ENCODE results near the gene RHBDD2. TPM values are rescaled to one million over a fixed set of nuclear protein-coding genes. Genes with fewer than 3 reads are reported as not detected.

Gene RHBDD2
- polyA plus RNA-seq, 3 donors = 34.1 to 54.6 (median 53.1) TPM

GRCh38 chr7:75914655-75915415 is 36.0 kb downstream of the RHBDD2 start, which contains the start of gene POR:
TSS of gene POR (plus strand) at chr7:75915155. CDS start at chr7:75954002, 38,847 bp downstream.
- H3K79me2 ChIP-seq (ENCODE audit: insufficient read depth, low read length) = peaks cover 46% of the 10 kb centered on the region
- peak within 1 kb of the TSS; percentile 78 to 91 for H3K27ac ChIP-seq (ENCODE audit: low read depth in 1 of 2, low read length in 2 of 2)
- peak; percentile 89 to 96 (median 92) for DNase-seq
- peaks cover 44% of the 10 kb centered on the region for H4K20me1 ChIP-seq (ENCODE audit: insufficient read depth, low read length)
- intact Hi-C loops (cut with micrococcal nuclease) = loop anchor here (2.0 to 5.0 kb wide), 6 partner anchors 37 to 80 kb away; partner anchors contain the start of genes RHBDD2 (in 1 of the 2) and TMEM120A (in 1 of the 2)
- peaks cover 28% of the 10 kb centered on the region in 2 donors for H3K4me1 ChIP-seq (ENCODE audit: control insufficient read depth in 1 of 2, insufficient read depth in 2 of 2, low read length in 2 of 2)
- no peaks in the 10 kb centered on the region for H3K36me3 ChIP-seq (replicated peaks in 1 of 2; ENCODE audit: control insufficient read depth in 1 of 2, insufficient read depth in 2 of 2, low read length in 2 of 2)
- H3K4me2 ChIP-seq (replicated peaks; ENCODE audit: extremely low read depth, low read length, poor library complexity, severe bottlenecking) = peak within 1 kb of the TSS; percentile 100
- peak within 1 kb of the TSS; percentile 95 for H2AFZ ChIP-seq (ENCODE audit: insufficient read depth, low read depth, low read length, poor library complexity, severe bottlenecking)
- Mint-ChIP-seq H3K27ac (peak within 1 kb of the TSS; percentile 90 to 96 (median 94)), H3K4me3 (peak within 1 kb of the TSS; percentile 87 to 93), H3K27me3 (ENCODE audit: low read depth in 3 of 3) (peaks cover 0 to 8% (median 3%) of the 10 kb centered on the region in 3 donors), H3K9me3 (peaks cover 0 to 2% (median 0%) of the 10 kb centered on the region in 7 donors), H3K4me1 (peaks cover 49% of the 10 kb centered on the region), H3K36me3 (peaks cover 0 to 14% of the 10 kb centered on the region in 2 donors)
- no peaks in the 10 kb centered on the region for H3K9me3 ChIP-seq (replicated peaks in 1 of 2; ENCODE audit: control insufficient read depth in 1 of 2, insufficient read depth in 1 of 2, low read length in 2 of 2)
- H3K4me3 ChIP-seq (replicated peaks in 1 of 3; ENCODE audit: low read depth in 2 of 3, low read length in 3 of 3) = peak within 1 kb of the TSS; percentile 66 to 96 (median 78)
- no peak for TF ChIP-seq CTCF (IDR thresholded peaks at IDR 0.05)
- no peaks in the 10 kb centered on the region for H3K27me3 ChIP-seq (ENCODE audit: control insufficient read depth in 2 of 2, insufficient read depth in 2 of 2, low read length in 2 of 2)
- under 1% methylated on average over 82 of the region's 82 CpGs for WGBS (ENCODE audit: insufficient coverage)
- H3K9ac ChIP-seq (ENCODE audit: insufficient read depth, low read length, poor library complexity, severe bottlenecking) = peak within 1 kb of the TSS; percentile 89

- H3K4me3 ChIP-seq (replicated peaks in 1 of 3; ENCODE audit: low read depth in 2 of 3, low read length in 3 of 3) = peak overlapping the region; percentile 66 to 96 (median 78)
- under 1% methylated on average over 30 of the region's 32 CpGs for WGBS (ENCODE audit: insufficient coverage)
- Mint-ChIP-seq H3K4me1 (peaks cover 54% of the 10 kb centered on the region), H3K36me3 (peaks cover 2 to 18% of the 10 kb centered on the region in 2 donors), H3K27me3 (ENCODE audit: low read depth in 3 of 3) (peaks cover 0 to 8% (median 3%) of the 10 kb centered on the region in 3 donors), H3K4me3 (peak overlapping the region; percentile 87 to 92), H3K9me3 (peaks cover 0 to 2% (median 0%) of the 10 kb centered on the region in 7 donors), H3K27ac (peak overlapping the region; percentile 60 to 87 (median 82))
- H3K27me3 ChIP-seq (ENCODE audit: control insufficient read depth in 2 of 2, insufficient read depth in 2 of 2, low read length in 2 of 2) = no peaks in the 10 kb centered on the region
- intact Hi-C loops (cut with micrococcal nuclease) = loop anchor here (2.0 to 5.0 kb wide), 5 partner anchors 37 to 79 kb away; partner anchors contain the start of gene TMEM120A (in 1 of the 2)
- TF ChIP-seq CTCF (IDR thresholded peaks at IDR 0.05) = no peak
- peaks cover 28 to 30% of the 10 kb centered on the region in 2 donors for H3K4me1 ChIP-seq (ENCODE audit: control insufficient read depth in 1 of 2, insufficient read depth in 2 of 2, low read length in 2 of 2)
- H3K9me3 ChIP-seq (replicated peaks in 1 of 2; ENCODE audit: control insufficient read depth in 1 of 2, insufficient read depth in 1 of 2, low read length in 2 of 2) = no peaks in the 10 kb centered on the region
- H3K4me2 ChIP-seq (replicated peaks; ENCODE audit: extremely low read depth, low read length, poor library complexity, severe bottlenecking) = peak overlapping the region; percentile 100
- peak overlapping the region; percentile 89 for H3K9ac ChIP-seq (ENCODE audit: insufficient read depth, low read length, poor library complexity, severe bottlenecking)
- peaks cover 54% of the 10 kb centered on the region for H3K79me2 ChIP-seq (ENCODE audit: insufficient read depth, low read length)
- peak overlapping the region; percentile 29 to 91 for H3K27ac ChIP-seq (ENCODE audit: low read depth in 1 of 2, low read length in 2 of 2)
- peak in 1 of 3 donors; percentile 14 for DNase-seq
- H3K36me3 ChIP-seq (replicated peaks in 1 of 2; ENCODE audit: control insufficient read depth in 1 of 2, insufficient read depth in 2 of 2, low read length in 2 of 2) = no peaks in the 10 kb centered on the region
- peaks cover 51% of the 10 kb centered on the region for H4K20me1 ChIP-seq (ENCODE audit: insufficient read depth, low read length)
- H2AFZ ChIP-seq (ENCODE audit: insufficient read depth, low read depth, low read length, poor library complexity, severe bottlenecking) = peak overlapping the region; percentile 83
These were observed 36.8 kb downstream of the RHBDD2 start for GRCh38 chr7:75915416-75916156.
